Measurements from ENCODE around the gene ZP3.
"Not testable (repeated sequence)": the region's sequence is repeated elsewhere in the genome, so short reads cannot be mapped to it uniquely, and the experiment has no call there.

ZP3 gene

GRCh38 chr7:76423666-76424412 is 911 bp upstream of the ZP3 start:
- no peak for TF ChIP-seq CTCF (IDR thresholded peaks at IDR 0.05; ENCODE audit: poor library complexity, severe bottlenecking)
- H3K4me3 ChIP-seq (ENCODE audit: severe bottlenecking), result no peak overlapping the region
- no peaks in the 10 kb centered on the region for H3K9me3 ChIP-seq (ENCODE audit: severe bottlenecking)
- peak overlapping the region; percentile 99 for H3K27ac ChIP-seq (ENCODE audit: poor library complexity, severe bottlenecking)
- ATAC-seq (ENCODE audit: low read depth) (peak; percentile 83; the same call in 2 of the 3 replicates), DNase-seq (ENCODE audit: low spot score) (peak; percentile 98)
- no peaks in the 10 kb centered on the region for H3K27me3 ChIP-seq (ENCODE audit: insufficient read depth, poor library complexity, severe bottlenecking)
- H3K36me3 ChIP-seq (ENCODE audit: low read depth), result no peaks in the 10 kb centered on the region
- peaks cover 36% of the 10 kb centered on the region for H3K4me1 ChIP-seq (ENCODE audit: insufficient read depth, poor library complexity, severe bottlenecking)

GRCh38 chr7:76425156-76425555 is 406 bp downstream of the ZP3 start:
- H3K27ac ChIP-seq (ENCODE audit: poor library complexity, severe bottlenecking), result peak overlapping the region; percentile 99
- no peaks in the 10 kb centered on the region for H3K9me3 ChIP-seq (ENCODE audit: severe bottlenecking)
- H3K4me3 ChIP-seq (ENCODE audit: severe bottlenecking), result no peak overlapping the region
- no peaks in the 10 kb centered on the region for H3K27me3 ChIP-seq (ENCODE audit: insufficient read depth, poor library complexity, severe bottlenecking)
- peaks cover 38% of the 10 kb centered on the region for H3K4me1 ChIP-seq (ENCODE audit: insufficient read depth, poor library complexity, severe bottlenecking)
- H3K36me3 ChIP-seq (ENCODE audit: low read depth), result no peaks in the 10 kb centered on the region
- no peak for ATAC-seq (ENCODE audit: low read depth)
- no peak for DNase-seq (ENCODE audit: low spot score)
- no peak for TF ChIP-seq CTCF (IDR thresholded peaks at IDR 0.05; ENCODE audit: poor library complexity, severe bottlenecking)

- H3K9me3 ChIP-seq (ENCODE audit: severe bottlenecking); H3K27me3 ChIP-seq (ENCODE audit: insufficient read depth, poor library complexity, severe bottlenecking); H3K4me3 ChIP-seq (ENCODE audit: severe bottlenecking); ATAC-seq (ENCODE audit: low read depth); DNase-seq (ENCODE audit: low spot score); H3K36me3 ChIP-seq (ENCODE audit: low read depth): not testable (repeated sequence)
- peak overlapping the region; percentile 99 for H3K27ac ChIP-seq (ENCODE audit: poor library complexity, severe bottlenecking)
- peaks cover 37% of the 10 kb centered on the region for H3K4me1 ChIP-seq (ENCODE audit: insufficient read depth, poor library complexity, severe bottlenecking)
These were observed 808 bp downstream of the ZP3 start for GRCh38 chr7:76425558-76425957.

GRCh38 chr7:76426246-76426645 is 1.5 kb downstream of the ZP3 start:
- H3K27me3 ChIP-seq (ENCODE audit: insufficient read depth, poor library complexity, severe bottlenecking), result no peaks in the 10 kb centered on the region
- no peak for TF ChIP-seq CTCF (IDR thresholded peaks at IDR 0.05; ENCODE audit: poor library complexity, severe bottlenecking)
- no peak overlapping the region for H3K4me3 ChIP-seq (ENCODE audit: severe bottlenecking)
- H3K4me1 ChIP-seq (ENCODE audit: insufficient read depth, poor library complexity, severe bottlenecking), result peaks cover 30% of the 10 kb centered on the region
- DNase-seq (ENCODE audit: low spot score) (no peak), ATAC-seq (ENCODE audit: low read depth) (no peak)
- H3K9me3 ChIP-seq (ENCODE audit: severe bottlenecking), result no peaks in the 10 kb centered on the region
- H3K36me3 ChIP-seq (ENCODE audit: low read depth), result no peaks in the 10 kb centered on the region
- H3K27ac ChIP-seq (ENCODE audit: poor library complexity, severe bottlenecking), result peak overlapping the region; percentile 99

- DNase-seq (ENCODE audit: low spot score), result no peak
- no peak for TF ChIP-seq CTCF (IDR thresholded peaks at IDR 0.05; ENCODE audit: poor library complexity, severe bottlenecking)
- Histone ChIP-seq H3K27ac (ENCODE audit: poor library complexity, severe bottlenecking) (peak overlapping the region; percentile 20), H3K9me3 (ENCODE audit: severe bottlenecking) (no peaks in the 10 kb centered on the region), H3K4me3 (ENCODE audit: severe bottlenecking) (no peak overlapping the region), H3K4me1 (ENCODE audit: insufficient read depth, poor library complexity, severe bottlenecking) (peaks cover 22% of the 10 kb centered on the region), H3K36me3 (ENCODE audit: low read depth) (no peaks in the 10 kb centered on the region), H3K27me3 (ENCODE audit: insufficient read depth, poor library complexity, severe bottlenecking) (no peaks in the 10 kb centered on the region)
- no peak for ATAC-seq (ENCODE audit: low read depth)
These were observed 2.9 kb downstream of the ZP3 start for GRCh38 chr7:76427635-76428034.
